Stimulated activated naive CD8-positive, alpha-beta T cell treated with anti-CD3 and anti-CD28 coated beads, Interleukin-15, amount 100 ng/mL, for 72 hours (primary cell): ENCODE data around the gene PPP2R2C.

Source experiments
- ATAC-seq: fragments of 150-1000 bp; cut with Tn5 transposase; 2 replicates; pipeline ENCODE4 v1.10.0; 2021; ENCODE audit warnings: mild to moderate bottlenecking, moderate library complexity
- DNase-seq, 2 donors: peaks; one replicate each; pipeline ENCODE4 v3.0.0; 2021 to 2022
- H3K27ac Mint-ChIP-seq, 2 donors: one replicate each; pipeline ENCODE4 v1.8.0; 2022; ENCODE audit warnings: mild to moderate bottlenecking in 2 of 2, mixed read lengths in 2 of 2, moderate library complexity in 2 of 2
- H3K27me3 Mint-ChIP-seq: one replicate; pipeline ENCODE4 v1.8.0; 2022; ENCODE audit warnings: mixed read lengths
- H3K4me1 Mint-ChIP-seq: one replicate; pipeline ENCODE4 v1.8.0; 2022; ENCODE audit warnings: mild to moderate bottlenecking, mixed read lengths
- H3K4me3 Mint-ChIP-seq, 2 donors: one replicate each; pipeline ENCODE4 v1.8.0; 2022; ENCODE audit warnings: mild to moderate bottlenecking in 2 of 2, mixed read lengths in 2 of 2, moderate library complexity in 1 of 2
- H3K9me3 Mint-ChIP-seq, 2 donors: one replicate each; pipeline ENCODE4 v1.8.0; 2022; ENCODE audit warnings: mixed read lengths in 2 of 2

PPP2R2C gene

DNA sequence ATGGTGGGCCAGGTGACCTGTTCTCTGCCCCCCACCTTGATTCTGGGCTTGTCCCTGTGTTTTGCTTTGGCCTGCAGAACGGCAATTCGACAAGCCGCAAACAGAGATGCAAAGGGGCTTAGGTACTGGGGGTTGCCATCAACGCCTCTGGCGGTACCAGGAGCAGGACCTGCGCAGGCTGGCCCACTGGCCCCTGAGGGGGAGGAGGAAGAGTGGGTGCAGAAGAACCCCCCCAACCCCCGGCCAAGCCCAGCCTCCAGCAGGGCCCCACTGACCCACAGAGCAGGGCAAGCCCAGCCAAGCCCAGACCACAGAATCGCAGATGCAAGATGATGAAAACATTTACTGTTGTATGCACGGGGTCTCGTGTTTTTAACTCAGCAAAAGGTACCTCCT lies 89.4 kb downstream of the PPP2R2C start:
- peaks cover 56% of the 10 kb centered on the region for H3K27me3 Mint-ChIP-seq
- no peak for DNase-seq

DNA sequence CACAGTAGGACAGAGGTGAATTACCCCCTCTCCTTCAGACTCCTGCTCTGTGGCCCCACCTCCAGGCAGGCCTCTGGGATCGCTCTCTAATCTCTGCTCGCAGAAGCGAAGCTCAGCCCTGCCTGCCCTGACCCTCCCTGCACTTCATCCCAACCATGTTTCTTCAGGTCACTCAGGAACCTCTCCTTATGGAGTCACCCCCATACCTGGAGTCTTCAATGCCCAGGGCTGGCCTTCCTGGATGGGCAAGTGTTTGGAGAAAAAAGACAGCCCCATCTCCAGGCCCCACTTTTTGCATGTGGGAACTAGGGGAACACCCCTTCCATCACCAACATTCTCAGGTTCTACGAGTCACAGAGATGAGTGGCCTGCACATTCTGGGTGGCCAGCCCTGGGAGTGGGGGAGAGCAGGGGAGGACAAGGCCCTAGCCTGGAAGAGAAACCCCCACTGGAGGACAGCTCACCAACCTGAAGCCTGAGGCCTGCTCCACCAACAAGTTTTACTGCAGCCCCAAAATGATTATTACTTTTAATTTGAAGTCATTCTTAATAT lies 90.8 kb downstream of the PPP2R2C start:
- no peaks in the 10 kb centered on the region for H3K9me3 Mint-ChIP-seq
- DNase-seq (no peak), ATAC-seq (no peak)
- H3K27me3 Mint-ChIP-seq: peaks cover 62% of the 10 kb centered on the region
- no peaks in the 10 kb centered on the region for H3K4me1 Mint-ChIP-seq
- no peak overlapping the region for H3K4me3 Mint-ChIP-seq
- H3K27ac Mint-ChIP-seq: no peak overlapping the region

More for the DNA sequence above, 89.4 kb downstream of the PPP2R2C start:
- no peak overlapping the region for H3K27ac Mint-ChIP-seq
- H3K4me1 Mint-ChIP-seq: no peaks in the 10 kb centered on the region
- no peak overlapping the region for H3K4me3 Mint-ChIP-seq
- no peaks in the 10 kb centered on the region for H3K9me3 Mint-ChIP-seq
- no peak for ATAC-seq

DNA sequence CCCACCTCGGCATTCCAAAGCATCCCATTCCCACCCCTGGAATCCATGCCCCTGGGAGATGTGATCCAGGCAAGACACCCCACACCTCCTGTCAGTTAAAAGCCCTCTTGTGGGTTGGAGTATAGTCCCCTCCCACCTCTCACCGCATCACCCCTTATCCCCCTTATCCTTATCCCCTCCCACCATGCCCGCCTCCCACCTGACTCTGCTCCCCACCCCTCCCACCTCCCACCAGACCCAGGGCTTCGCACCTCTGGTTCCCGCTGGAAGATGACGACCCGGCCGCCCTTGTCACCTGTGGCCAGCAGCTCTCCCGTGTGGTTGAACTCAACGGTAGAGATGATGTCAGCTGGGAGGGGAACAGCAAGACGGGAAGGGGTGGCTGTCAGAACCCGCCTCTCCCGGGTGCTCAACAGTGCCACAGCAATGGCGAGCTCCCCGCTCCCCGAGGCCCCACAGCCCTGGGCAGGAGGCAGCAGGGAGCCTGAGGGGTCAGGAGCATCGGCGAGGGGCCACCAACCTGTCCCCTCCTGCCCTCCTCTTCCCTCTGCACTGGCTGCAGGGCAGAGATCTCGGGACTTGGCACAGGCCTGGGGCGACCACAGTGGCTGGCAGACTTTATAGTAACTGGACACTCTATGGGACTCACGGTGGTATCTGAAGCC lies 91.5 kb downstream of the PPP2R2C start:
- Mint-ChIP-seq H3K27me3 (peaks cover 65% of the 10 kb centered on the region), H3K9me3 (no peaks in the 10 kb centered on the region)
- DNase-seq: no peak

DNA sequence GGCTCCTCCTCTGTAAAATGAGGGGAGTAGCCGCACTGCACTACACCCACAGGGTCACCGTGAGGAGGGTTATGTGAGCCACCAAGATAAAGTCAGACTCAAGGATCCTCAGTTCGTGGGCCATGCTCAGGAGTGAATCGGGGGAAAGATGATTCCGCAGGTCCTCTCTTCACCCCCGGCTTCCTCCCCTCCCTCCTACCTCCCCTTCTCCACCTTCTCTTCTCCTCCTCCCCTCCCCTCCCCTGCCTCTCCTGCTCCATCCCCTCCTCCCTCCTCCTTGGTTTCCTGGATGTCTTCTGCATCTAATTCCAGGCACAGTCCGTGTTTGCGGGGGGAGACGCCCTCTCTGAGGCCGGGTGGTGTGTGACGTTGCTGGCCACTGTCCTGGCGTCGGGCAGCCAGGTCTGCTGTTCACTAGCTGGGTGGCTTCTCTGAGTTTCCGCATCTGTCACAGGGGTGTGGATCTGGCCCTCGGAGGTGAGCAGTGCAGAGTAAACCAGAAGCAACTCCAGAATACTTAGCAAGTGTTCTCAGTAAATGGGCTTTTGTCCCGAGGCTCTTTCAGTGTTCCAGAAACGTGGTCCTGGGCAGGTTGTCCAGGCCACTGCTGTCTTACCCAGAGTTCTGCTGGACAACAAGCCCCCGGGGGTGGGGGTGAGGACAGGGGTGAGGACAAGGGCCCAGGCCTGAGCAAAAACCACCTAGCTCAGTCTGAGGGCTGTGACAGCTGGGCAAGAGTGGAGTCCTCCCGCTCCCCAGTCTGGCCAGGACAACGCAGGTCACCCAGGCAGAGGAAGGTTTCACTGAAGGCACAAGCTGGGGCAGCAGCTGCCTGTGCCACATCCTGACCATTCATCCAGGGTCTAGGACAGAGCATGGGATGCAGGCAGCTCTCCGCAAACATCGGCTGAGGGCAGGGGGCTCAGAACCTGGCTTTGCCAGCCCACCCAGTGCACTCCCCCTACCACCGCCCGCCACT lies 92.4 kb downstream of the PPP2R2C start:
- H3K27me3 Mint-ChIP-seq: peaks cover 65% of the 10 kb centered on the region
- no peak overlapping the region for H3K27ac Mint-ChIP-seq
- no peaks in the 10 kb centered on the region for H3K4me1 Mint-ChIP-seq
- no peaks in the 10 kb centered on the region for H3K9me3 Mint-ChIP-seq
- DNase-seq (no peak), ATAC-seq (peak; percentile 21)
- H3K4me3 Mint-ChIP-seq: no peak overlapping the region

More for the DNA sequence above, 91.5 kb downstream of the PPP2R2C start:
- H3K27ac Mint-ChIP-seq: no peak overlapping the region
- H3K4me1 Mint-ChIP-seq: no peaks in the 10 kb centered on the region
- ATAC-seq: peak; percentile 38
- H3K4me3 Mint-ChIP-seq: no peak overlapping the region

DNA sequence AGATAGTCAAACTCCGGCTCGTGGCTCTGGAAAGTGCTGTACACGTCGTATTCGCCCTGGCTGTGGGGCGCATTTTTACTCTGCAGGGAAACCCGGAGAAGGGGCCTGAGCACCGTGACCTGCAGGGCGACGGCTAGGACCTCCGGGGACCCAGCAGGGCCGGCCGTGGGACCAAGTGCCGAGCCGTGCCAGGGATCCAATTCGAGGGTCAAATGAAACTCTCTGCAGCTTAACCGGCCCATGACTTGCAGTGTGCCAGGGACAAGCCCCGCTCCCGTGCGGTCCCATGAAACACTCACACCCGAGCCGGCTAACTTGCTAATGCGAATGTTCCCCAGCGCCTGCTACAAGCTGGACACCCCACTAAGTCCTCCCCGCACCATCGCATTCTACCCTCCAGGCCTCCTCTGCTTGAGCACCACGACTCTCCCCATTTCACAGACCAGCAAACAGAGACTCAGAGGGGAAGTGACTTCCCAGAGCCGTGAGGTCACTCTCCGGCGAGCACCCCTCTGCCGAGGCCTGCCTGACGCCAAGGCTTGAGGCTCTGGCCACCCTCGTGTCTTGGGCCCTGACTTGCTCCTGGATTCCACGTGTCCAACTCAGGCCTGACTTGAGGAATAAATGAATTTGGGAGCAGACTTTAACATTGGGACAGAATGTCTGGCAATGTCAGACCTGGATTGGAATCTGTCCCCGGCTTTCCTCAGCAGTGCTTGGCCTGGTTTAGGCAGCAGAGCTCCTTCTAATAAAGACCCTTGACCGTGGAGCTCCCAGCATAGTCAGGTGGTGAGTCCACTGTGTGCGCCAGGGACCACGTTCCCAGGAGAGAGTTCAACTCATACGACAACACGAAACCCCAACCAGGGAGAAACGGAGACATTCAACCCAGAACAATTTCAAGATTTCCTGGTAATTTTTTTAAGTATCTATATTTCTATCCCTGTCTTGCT lies 93.6 kb downstream of the PPP2R2C start:
- no peak for ATAC-seq
- no peak overlapping the region for H3K4me3 Mint-ChIP-seq

DNA sequence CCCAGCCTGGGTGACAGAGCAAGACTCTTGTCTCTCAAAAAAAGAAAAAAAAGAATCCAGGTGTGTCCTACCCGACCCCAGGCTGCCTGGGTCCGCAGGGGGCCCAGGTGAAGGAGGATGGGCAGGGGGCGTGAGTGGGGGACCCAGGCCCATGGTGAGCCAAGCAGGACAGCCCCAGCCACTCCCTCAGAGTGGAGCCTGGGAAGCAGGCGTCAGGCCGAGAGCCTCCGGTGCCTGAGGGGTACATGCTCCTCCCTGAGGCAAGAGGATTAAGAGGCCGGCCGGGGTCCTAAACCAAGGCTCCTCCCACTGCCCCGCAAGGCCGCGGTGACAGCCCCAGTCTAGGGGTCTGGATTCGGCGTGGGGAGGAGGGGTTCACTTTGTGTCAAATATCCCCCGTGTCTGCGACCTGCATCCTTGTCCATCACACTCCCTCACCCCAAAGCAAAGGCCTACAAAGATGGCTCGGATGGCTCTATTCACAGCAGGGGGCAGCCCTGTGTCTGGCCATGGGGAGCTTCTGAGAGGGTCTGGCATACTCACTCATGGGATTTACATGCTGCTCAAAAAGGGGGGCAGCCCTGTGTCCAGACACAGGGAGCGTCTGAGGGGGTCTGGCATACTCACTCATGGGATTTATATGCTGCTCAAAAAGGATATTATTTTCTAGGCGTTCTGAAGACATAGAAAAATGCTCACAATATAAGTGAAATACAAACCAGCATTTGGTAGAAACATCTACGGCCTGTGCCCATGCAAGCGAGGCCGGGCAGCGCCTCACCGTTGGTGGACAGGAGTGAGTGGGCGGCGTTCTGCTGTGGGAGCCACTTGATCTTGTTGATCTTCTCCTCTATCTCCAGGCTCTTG lies 94.6 kb downstream of the PPP2R2C start:
- Mint-ChIP-seq H3K27ac (no peak overlapping the region), H3K4me1 (no peaks in the 10 kb centered on the region), H3K9me3 (no peaks in the 10 kb centered on the region), H3K4me3 (no peak overlapping the region), H3K27me3 (peaks cover 52% of the 10 kb centered on the region)
- ATAC-seq: no peak
- no peak for DNase-seq

More for the DNA sequence above, 93.6 kb downstream of the PPP2R2C start:
- no peak overlapping the region for H3K27ac Mint-ChIP-seq
- H3K4me1 Mint-ChIP-seq: no peaks in the 10 kb centered on the region
- no peak for DNase-seq
- peaks cover 61% of the 10 kb centered on the region for H3K27me3 Mint-ChIP-seq
- H3K9me3 Mint-ChIP-seq: no peaks in the 10 kb centered on the region

DNA sequence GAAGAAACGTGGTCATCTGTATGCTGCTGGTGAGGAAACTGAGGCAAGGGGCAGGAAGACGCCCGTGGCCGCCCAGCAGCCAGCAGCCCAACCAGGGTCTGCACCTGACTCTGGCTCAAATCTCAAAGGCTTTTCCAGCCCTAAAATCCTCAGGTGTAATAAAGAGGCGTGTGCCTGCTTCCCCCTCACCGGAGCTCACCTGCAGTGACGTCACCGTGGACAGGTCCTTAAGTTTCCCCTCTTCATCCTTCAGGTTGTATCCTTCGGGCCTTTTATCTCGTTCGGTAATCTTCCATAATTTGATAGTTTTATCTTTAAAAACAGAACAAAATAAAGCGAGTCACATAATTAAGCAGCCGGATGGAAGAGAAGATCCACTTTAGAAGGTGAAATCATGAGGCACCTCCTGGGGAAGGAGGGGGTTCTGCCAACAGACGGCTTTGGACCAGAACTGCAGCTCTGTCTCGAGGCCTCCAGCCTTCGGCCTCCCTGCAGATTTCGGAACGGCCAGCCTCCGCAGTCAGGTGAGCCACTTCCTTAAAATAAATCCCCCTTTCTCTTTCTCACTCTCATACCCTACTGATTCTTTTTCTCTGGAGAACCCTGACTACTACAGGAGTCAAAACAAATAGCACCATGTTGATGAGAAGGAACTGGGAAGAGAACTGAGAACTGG lies 96.7 kb downstream of the PPP2R2C start:
- Mint-ChIP-seq H3K4me1 (no peaks in the 10 kb centered on the region), H3K9me3 (no peaks in the 10 kb centered on the region), H3K27ac (no peak overlapping the region), H3K4me3 (no peak overlapping the region), H3K27me3 (peaks cover 31% of the 10 kb centered on the region)
- no peak for ATAC-seq
- DNase-seq: no peak

DNA sequence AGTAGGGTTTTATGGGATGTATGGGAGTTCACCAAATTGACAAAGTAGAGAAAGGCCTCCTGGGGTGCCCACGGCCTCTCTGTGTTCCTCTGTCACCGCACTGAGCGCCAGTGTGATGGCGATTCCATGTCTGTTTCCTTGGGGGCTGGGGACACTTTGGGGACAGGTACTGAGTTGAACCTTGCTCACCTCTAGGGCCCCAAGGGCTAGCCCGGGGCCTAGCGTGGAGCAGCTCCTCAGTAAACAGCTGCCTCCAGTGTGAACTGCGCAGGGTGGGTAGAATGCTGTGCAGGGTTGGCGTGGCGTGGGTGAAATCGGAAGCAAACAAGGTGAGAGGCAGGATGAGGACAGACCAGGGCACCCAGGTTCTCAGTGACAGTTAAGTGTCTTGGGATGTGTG lies 97.8 kb downstream of the PPP2R2C start:
- Mint-ChIP-seq H3K4me3 (no peak overlapping the region), H3K27me3 (peaks cover 20% of the 10 kb centered on the region), H3K27ac (no peak overlapping the region), H3K4me1 (no peaks in the 10 kb centered on the region), H3K9me3 (no peaks in the 10 kb centered on the region)
- DNase-seq (no peak), ATAC-seq (no peak)

DNA sequence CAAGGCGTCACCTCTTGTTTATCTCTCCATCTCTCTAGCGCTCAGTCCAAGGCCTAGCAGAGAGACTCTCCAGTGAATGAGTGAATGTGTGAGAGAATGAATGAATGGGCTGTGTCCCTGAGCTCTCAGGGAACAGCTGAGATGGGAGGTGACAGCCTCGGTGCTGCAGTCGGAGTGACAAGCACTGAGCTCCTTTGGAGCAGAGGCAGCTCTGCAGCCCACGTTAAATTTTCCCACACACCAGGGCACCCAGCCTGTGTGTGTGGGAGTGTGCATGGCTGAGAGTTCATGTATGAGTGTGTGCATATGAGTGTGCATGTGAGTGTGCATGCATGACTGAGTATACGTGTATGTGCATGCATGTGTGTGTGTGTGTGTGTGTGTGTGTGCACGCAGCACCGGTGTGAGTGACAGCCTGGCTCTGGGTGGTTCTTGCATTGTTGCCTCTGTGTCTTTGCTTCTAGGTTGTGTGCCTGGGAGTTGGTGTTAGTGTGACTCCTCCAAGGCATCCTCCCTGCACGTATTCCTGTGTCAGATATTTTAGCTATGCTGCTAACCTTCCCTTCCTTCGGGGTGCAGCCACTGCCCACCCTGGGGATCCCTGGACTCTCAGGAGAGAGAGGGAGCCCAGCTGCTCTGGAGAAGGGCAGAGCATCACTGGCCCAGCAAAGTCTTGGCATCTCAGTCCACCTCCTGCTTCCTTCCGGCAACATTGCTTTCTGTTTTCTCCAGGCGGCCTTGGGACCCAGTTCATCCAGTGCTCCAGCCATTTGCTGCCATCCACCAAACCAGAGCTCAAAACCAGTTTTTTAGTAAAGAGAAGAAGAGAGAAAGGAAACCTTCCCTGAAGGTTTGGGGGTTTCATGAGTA lies 98.6 kb downstream of the PPP2R2C start:
- Mint-ChIP-seq H3K4me3 (no peak overlapping the region), H3K9me3 (no peaks in the 10 kb centered on the region), H3K27ac (no peak overlapping the region), H3K4me1 (no peaks in the 10 kb centered on the region), H3K27me3 (peaks cover 16% of the 10 kb centered on the region)
- ATAC-seq: no peak
- DNase-seq: no peak

DNA sequence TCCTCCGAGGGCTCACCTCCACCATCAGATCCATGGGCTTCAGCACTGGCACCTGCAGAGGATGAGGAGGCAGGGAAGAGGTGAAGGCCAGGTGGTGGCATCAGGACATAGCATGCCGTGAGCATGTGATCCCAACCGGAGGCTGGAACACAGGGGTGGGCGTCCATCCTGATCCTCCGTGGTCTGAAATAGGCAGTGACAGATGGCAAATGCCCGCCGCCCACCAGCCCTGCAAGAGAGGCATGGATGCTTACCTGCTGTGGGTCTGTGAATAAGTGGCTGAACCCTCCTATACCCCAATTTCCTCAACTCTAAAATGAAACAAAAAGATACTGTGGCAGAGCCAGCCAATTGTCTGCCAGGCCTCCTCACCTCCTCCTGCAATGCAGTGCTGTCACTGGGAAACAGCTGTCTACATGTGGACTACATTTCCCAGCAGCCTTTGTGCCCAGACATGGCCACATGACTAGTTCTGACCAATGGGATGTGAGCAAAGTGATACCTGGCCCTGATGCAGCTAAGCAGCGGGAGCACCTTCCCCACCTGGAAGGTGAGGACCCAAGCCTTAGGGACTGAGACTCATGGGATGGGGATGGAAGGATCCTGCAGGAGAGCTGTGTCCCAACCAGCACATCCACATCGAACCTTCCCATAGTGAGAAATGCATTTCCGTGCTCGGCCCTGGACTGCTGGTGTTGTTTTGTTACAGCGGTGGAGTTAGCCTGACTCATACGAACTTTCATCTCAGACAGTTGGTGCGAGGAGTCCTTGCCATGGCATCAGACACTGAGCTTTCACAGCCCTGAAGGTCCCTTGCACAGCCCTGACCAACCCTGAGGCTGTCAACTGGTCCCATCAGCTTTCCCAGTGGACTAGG lies 99.5 kb downstream of the PPP2R2C start:
- DNase-seq (peak in 1 of 2 donors; percentile 15), ATAC-seq (peak; percentile 68)
- no peaks in the 10 kb centered on the region for H3K4me1 Mint-ChIP-seq

DNA sequence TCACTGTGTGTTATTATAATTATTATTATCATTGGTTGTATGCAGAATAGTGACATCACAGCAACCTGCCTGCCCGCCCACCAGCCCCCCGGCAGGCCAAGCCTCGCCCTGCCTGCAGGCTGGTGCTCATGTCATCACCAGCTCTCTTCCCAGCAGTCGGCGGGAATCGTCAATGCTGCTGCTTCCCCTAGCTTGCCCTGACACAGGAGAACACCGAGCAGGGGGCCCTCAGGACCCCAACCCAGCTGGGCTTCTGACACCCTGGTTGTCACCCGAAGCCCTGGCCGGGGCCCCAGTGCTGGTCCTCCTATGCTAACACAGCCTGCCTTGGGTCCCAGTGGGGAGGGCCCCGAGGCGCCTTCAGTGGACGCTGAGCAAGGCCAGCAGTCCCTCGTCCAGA lies 100.6 kb downstream of the PPP2R2C start:
- ATAC-seq: no peak
- H3K27me3 Mint-ChIP-seq: peaks cover 4% of the 10 kb centered on the region
- no peak overlapping the region for H3K4me3 Mint-ChIP-seq
- DNase-seq: no peak
- no peaks in the 10 kb centered on the region for H3K4me1 Mint-ChIP-seq
- no peak overlapping the region for H3K27ac Mint-ChIP-seq
- H3K9me3 Mint-ChIP-seq: no peaks in the 10 kb centered on the region

More for the DNA sequence above, 99.5 kb downstream of the PPP2R2C start:
- H3K4me3 Mint-ChIP-seq: no peak overlapping the region
- no peak overlapping the region for H3K27ac Mint-ChIP-seq
- peaks cover 8% of the 10 kb centered on the region for H3K27me3 Mint-ChIP-seq
- no peaks in the 10 kb centered on the region for H3K9me3 Mint-ChIP-seq

DNA sequence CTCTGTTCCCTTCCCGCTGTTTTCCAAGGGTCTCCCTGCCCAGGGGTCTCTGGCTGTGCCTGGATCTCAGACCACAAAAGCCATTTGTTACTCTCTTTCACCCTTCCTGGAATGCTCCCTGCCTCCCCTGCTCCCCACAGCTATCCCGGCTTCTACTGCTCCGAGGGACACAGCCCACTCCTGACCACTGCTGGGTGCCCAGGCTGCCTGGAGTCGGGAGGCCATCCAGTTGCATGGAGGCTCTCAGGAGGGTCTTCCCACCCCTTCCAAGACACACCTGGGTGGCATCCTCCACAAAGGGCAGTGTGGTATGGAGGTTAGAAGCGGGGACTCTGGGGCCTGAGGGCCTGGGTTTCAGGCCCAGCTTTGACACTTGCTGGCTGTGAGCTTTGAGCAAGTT lies 101.1 kb downstream of the PPP2R2C start:
- ATAC-seq: no peak
- no peak overlapping the region for H3K4me3 Mint-ChIP-seq
- no peak for DNase-seq
- no peaks in the 10 kb centered on the region for H3K27me3 Mint-ChIP-seq
- H3K9me3 Mint-ChIP-seq: no peaks in the 10 kb centered on the region
- H3K4me1 Mint-ChIP-seq: no peaks in the 10 kb centered on the region
- no peak overlapping the region for H3K27ac Mint-ChIP-seq
